GM19023 (cell line): ENCODE data around the gene TXNL1.
A peak's percentile ranks its signal among the peaks of the same experiment; 100 is the strongest.
"Not testable (repeated sequence)": the region's sequence is repeated elsewhere in the genome, so short reads cannot be mapped to it uniquely, and the experiment has no call there.

Experiments
- ATAC-seq: cut with Tn5 transposase; IDR thresholded peaks from one replicate; pipeline ENCODE4 v1.9.1; 2021; ENCODE audit warnings: mild to moderate bottlenecking, moderate library complexity; ENCODE audit not compliant: unreplicated experiment

TXNL1 gene

DNA sequence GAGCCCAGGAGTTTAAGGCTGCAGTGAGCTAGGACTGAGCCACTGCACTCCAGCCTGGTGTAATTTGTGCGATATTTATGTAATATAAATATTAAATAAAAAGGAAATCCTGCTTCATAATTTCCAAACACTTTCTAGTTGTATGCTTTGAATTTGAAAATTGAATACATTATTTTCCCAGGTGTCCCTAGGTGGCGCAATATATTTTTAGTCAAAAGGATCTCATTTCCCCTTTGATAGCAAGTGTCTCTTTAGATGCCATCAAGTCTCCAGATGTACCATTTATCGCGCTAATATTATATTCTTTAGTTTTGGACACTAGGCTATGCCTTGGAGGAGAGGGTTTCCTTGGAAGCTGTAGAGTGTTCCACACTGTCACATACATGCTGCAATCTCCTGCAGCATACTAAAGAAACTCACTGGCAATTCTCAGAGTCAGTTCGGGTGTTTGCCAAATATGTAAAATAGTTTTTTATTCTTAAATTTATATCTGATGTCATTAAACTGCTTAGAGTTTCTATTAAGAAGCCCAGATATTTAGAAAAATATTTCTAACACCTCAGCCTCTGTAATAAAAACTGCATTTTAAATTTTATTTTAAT, 7.1 kb upstream of the TXNL1 start:
- ATAC-seq = no peak

DNA sequence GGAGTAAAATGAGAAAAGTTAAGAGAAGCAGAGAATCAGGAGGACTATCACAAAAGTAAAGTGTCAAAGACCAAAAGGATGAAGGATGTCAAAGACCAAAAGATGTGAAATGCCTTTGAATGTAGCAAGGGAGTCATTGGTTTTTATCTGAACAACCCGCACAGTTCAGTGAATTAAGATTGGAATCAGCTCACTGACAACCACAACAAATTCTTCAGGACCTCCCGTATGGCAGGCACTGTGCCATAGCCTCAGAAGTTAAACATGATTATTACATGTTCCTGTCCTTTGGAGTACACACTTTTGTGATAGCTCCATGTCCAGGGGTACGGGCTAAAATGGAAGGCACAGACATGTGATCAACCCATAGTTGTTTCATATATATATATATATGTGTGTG, 5.0 kb upstream of the TXNL1 start:
- ATAC-seq = no peak

DNA sequence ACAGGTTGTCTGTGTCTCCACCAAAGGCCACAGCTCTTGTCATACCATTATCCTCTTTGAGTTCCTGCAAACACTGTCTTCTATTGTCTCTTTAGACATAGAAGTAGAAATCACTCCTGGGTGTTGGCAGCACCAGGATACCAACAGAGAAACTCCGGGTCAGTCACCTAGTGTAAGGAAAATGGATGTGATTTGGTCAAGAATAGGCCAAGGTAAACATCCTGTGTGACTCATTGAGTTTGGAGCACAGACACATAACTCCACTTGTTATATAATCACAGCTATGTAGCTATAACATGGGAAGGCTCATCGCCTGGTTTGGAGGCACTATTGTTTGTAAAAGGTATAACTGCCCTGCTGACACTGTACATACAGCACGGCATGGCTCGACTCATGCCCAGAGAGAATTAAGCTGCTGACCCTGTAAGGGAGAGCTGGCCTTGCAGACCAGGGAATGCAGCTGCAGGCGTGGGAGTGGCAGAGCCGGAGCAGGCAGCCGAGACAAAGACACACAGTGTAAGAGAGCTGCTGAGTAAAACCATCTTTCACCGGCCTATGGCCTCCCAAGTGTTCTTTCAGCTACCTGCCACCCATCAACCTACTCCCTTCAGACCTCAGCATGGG, 3.4 kb upstream of the TXNL1 start:
- ATAC-seq = no peak

DNA sequence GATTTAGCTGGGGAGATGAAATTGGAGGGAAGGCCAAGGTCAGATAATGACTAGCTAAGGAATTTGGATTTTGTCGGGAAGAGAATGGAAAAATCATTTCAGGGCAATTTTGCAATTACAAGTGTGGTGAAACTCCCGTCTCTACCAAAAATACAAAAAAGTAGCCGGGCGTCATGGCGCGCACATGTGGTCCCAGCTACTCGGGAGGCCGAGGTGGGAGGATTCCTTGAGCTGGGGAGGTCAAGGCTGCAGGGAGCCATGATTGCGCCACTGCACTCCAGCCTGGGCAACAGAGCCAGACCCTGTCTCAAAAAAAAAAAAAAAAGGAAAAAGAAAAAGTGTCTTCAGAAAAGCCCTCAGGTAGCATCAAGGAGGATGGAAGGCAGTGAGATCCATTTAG, 1.2 kb upstream of the TXNL1 start:
- no peak for ATAC-seq

DNA sequence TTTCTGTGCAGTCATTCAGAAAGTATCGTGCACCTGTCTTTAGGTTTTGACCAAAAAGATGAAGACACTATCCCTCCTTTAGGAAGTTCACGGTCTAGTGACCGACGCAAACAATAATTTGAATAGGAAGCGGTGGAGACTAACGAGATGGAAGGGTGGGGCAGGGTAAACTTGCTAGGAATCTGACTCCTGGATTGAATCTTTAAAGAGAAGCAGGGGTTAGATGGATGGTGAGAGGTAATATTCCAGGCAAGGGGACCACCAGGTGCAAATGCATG, 651 bp upstream of the TXNL1 start:
- ATAC-seq = peak; percentile 9

DNA sequence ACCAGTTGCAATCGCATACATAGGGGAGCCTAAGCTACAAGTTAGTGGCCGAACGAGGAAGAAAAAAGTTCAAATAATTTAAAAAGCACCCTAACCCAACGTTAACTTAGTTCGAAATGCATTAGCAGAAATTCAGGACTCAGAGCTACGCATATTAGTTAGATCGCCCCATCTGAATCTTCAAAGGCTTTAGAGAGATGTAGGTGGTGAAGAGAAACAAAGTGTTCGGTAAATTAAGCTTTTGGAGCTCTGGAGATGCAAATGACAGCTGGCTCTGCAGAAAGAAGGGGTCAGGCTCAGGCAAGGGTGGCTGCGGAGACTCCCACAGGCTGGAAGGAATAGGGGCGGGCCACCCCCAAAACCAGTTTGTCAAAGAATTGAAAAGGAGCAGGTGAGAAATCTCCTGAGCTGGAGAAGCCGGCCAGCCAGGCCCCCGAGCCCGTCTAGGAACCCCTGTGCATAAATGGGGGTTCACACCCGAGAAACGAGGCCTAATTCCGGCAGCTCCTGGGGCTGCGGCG, 621 bp downstream of the TXNL1 start:
- peak; percentile 13 for ATAC-seq

DNA sequence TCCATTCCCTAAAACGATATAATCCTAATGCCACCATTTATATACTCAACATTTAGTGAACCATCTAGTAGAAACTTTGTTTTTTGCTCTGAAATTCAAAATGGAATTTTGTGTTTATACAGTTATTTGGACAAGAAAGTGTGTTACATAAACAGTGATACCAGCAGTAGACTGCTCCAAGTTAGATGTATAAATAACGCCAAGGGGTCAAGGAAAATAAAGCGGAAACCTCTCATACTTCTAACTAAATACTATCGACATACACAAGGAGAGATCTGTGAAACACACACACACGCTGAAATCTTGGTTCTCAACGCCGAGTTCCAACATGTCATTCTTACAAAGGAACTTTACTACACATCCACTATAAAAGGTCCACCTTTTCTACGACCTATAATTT, 1.2 kb downstream of the TXNL1 start:
- ATAC-seq = no peak

DNA sequence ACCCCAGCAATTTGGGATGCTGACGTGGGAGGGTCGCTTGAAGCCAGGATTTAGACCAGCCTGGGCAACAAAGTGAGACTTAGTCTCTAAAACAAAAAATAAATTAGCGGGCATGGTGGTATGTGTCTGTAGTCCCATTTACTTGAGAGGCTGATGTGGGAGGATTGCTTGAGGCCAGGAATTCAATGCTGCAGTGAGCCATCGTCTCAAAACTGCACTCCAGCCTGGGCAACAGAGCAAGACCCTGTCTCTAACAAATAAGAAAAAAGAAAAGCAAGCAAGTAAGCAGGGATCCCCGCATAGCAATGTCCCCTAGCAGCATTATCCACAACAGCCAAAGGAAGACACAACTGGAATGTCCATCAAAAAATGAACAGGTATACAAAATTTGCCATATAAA, 3.4 kb downstream of the TXNL1 start:
- no peak for ATAC-seq

DNA sequence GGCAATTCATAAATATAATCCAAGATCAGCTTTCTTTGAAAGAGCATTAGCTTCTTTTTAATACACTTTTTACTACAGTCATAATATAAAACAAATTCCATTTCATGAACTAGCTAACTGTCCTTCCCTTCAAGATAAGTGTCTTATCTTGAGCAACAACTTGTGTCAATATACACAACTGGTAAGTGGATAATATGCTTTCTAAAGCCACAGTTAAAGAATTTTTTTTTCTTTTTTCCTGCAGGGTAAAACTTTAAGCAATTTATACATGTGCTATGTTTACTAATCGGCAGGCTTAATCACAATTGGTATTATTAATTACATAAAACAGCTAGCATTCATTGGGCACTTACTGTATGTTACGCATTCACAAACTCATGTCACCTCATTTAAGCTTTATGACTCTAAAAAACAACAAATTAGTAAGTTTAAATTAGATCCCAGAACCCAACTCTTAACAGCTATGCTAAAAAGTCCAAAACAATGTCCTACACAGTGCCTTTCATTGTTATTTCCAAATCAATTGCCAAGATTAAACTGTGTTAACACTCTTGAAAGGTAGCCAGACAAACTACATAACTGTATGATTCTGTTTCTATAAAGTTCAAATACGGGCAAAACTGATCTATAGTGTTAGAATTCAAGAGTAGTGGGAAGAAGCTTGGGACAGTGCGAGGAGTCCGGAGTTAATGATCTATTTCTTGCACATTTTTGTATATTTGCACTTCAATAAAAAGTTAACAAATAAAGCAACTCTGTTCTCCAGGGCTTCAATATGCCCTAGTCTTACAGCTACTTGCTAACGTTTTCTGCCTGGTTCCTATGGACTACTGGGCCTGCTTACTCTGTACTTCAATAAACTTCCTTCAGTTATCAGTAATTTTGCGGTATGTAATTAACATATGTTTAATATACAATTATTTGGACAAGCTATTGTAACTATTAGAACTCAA, 6.0 kb downstream of the TXNL1 start:
- no peak for ATAC-seq

DNA sequence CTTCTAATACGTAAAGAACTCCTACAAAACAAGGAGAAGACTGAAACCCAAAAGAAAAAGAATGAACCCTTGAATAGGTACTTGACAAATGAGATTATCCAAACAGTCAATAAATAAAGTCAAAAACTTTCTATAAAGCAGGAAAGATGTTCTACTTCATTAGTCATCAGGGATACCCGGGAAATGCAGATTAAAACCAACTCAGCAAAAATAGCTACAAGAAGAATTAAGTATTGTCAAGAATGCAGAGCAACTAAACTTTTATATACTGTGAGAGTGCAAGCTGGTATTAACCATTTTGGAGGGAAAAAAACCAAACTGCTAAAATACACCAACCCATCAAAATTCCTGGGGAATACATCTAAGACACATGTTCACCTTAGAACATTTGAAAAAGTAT, 10.4 kb downstream of the TXNL1 start:
- ATAC-seq = no peak

DNA sequence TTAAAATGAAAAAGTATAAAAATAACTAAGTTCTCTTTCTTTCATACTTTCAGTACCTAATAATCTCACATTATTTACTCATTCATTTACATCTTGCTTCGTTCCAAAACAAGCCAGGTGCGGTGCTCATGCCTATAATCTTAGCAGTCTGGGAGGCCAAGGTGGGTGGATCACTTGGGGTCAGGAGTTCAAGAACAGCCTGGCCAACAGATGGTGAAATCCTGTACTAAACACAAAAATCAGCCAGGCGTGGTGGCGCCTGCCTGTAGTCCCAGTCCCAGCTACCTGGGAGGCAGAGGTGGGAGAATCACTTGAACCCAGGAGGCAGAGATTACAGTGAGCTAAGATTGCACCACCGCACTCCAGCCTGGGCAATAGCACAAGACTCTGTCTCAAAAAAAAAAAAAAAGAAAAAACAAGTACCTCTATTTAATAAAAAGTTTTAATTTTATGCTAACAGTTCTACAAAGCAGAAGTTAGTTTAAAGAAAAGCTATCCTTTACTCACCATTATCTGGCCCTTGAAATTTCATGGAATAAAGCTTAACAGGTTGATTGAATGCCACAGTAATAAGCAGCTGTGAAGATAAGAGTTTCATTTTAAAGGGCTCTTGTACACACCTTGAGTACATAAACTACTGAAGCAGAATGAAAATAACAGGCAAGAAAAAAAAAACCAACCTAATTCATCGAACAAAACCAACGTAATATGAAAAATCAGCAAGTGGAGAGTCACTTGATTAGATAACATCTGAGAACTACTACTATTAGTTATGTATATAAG, 22.5 kb downstream of the TXNL1 start:
- ATAC-seq = no peak

DNA sequence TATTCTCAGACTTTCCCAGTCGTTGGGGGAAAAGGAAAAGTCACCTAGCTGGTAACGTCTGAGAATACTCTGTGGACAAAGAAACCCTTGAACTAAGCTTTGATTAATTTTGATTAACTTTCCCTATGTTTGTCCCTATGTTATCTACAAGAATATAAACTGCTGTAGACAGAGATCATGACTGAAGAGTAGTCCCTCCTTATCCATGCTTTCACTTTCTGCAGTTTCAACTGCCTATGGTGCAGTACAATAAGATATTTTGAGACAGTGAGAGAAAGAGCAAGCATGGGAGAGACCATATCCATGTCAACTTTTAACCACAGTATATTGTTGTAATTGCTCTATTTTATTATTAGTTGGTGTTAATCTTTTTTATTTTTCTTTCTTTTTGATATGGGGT, 31.8 kb downstream of the TXNL1 start:
- no peak for ATAC-seq

DNA sequence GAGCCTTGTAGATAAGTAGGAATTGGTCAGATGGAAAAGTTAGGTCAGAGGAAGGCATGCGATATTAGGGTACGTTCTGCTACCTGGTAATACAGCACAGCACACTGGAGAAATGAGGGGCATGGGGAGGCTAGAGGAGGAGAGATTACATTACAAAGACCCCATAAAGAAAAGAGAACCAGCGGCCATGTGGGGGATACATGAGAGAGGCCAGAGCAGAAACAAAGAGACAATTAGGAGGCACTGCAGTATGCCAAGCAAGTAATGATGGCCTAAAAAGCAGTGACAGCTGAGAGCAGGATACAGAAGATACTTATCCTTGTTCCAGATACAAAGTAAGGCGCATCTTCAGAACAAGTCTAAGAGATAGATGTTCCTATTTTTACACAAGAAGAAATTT, 40.0 kb downstream of the TXNL1 start:
- no peak for ATAC-seq

DNA sequence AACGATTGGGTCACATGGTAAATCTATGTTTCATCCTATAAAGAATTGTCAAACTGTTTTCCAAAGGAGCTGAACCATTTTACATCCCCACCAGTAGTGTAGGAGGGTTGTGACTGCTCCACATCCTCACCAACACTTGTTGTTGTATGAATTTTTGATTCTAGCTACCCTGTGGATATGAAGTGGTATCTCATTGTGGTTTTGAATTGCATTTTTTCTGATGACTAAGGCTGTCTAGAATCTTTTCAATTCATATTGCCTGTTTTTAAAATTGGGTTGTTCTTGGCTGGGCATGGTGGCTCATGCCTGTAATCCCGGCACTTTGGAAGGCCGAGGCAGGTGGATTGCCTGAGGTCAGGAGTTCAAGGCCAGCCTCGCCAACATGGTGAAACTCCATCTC, 44.5 kb downstream of the TXNL1 start:
- ATAC-seq = no peak

DNA sequence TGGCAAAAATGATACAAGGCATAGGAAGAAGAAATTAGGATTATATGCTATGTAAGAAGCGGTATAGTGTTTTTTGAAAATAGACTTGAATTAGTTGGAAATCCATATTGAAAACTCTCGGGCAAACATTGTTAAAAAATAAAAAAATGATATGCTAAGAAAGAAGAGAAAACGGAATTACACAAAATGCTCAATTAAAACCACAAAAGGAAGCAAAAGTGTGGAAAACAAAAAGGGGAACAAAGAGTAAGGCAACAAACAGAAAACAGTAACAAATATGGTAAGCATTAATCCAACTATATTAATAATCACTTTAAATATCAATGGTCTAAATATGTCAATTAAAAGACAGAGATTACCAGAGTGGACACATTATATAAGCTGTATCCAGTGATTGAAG, 58.4 kb downstream of the TXNL1 start:
- ATAC-seq = no peak

DNA sequence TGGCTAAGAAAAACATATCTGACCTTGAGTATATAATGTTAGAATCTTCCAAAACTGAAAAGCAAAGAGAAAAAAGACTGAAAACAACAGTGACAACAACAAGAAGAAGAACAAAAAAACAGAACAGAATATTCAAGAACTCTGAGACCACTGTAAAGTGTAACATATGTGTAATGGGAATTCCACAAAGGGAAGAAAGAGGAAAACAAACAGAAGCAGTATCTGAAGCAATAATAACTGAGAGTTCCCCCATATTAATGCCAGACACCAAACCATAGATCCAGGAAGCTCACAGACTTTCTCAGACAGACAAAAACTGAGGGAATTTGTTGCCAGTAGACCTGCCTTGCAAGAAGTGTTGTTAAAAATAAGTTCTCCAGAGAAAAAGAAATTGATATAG, 58.9 kb downstream of the TXNL1 start:
- no peak for ATAC-seq

DNA sequence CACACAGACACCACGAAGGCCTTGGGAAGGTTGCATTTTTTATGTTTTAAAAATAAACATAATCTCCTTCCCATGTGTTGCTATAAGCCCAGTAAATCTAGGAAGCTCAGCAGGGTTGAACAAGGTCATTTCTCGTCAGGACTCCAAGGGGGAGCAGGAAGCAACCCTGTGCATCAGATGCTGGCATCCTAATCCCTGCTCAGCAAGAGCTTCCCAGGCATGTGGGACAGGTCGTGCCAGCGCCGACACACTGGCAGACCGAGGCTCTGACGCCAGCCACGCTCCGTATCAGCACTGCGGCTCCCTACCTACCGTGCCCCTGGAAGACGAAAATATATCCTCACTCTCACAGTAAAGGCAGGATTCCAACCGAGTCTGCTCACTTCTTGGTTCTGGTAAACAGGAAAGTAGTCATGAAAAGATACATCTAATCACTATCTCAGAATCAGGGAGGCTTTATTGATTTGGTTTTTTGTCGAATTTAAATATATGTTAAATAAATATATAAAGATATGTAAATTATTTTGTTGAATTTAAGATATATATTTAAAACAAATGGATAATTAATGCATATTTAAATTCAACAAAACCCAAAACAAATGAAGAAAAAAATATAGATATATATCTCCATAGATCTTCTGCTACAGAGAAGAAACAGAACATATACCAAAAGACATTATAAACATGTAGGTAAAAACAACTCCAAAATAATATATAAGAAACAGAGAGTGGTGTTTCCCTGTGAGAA, 61.4 kb downstream of the TXNL1 start:
- no peak for ATAC-seq

DNA sequence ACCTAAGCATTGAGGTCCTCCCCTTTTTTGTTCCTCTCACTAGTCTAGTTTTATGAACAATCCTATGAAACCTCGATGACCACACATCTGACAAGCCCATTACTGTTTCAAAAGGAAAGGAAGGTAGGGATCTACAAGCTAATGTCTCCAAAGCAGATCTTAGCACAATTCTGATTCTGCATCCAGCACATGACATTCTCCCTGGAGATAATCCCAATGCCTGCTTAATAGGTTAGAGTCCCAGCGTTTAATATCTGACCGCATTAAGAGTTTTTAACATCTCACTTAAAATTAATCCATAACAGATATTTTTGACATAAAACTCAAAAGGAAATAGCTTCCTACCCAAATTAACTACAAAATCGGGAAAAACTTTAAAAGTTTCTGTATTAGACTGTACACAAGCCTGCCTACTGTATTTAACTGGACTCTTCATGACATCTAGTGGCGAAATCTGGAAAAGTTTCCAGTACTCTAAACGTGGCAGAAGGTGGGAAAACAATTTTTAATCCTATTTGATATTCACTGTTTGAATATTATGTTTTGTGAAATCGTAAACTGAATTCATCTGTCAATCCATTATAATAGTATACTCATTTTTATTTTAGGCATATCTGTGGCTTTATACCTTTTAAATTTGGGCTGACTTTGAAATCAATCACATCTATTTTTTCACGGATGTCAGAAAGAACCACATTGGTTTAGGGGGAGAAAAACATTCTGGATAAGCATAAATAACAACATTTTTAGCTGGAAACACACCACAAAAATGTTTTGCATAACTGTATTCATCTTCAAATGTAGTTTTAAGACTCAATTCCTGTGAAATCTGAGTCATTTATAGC, 62.4 kb downstream of the TXNL1 start:
- ATAC-seq = peak; percentile 52

DNA sequence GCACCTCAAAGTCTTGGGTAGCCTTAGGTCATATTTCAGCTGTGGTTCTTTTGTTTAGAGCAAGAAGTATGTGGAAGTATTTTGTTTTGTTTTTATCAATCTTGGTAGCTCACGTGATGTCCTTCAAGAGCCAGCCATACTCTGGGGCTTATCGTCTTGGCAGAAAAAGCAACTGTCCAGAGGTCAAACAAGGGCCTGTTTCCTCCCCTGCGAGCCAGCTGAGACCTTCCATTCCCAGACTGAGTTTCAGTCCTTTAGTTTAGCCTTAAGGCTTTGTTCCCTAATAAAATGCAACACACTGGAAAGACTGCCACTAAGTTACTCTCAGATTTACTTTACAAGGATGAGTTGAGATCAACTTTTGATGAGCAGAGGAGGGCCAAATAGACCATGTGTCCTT, 63.5 kb downstream of the TXNL1 start:
- ATAC-seq = no peak

DNA sequence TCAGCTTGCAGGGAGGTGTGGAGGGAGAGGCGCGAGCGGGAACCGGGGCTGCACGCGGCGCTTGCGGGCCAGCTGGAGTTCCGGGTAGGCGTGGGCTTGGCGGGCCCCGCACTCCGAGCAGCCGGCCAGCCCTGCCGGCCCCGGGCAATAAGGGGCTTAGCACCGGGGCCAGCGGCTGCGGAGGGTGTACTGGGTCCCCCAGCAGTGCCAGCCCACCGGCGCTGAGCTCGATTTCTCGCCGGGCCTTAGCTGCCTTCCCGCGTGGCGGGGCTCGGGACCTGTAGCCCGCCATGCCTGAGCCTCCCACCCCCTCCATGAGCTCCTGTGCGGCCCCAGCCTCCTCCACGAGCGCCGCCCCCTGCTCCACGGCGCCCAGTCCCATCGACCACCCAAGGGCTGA, 66.1 kb downstream of the TXNL1 start:
- not testable (repeated sequence) for ATAC-seq
